ENCODE results near the gene TGFBR3. TPM values are rescaled to one million over a fixed set of nuclear protein-coding genes. Genes with fewer than 3 reads are reported as not detected.
A peak's percentile ranks its signal among the peaks of the same experiment; 100 is the strongest.

Gene TGFBR3
- total RNA-seq = 8.9 and 11.8 TPM in 2 replicates

GRCh38 chr1:91885716-91886506, at the start of gene TGFBR3:
TGFBR3 (minus strand) TSS chr1:91886151; CDS start chr1:91861531, 24,620 bp downstream.
- peaks cover 19% of the 10 kb centered on the region for H3K27me3 Mint-ChIP-seq (ENCODE audit: insufficient read depth)
- peak within 1 kb of the TSS; percentile 84 for H3K27ac Mint-ChIP-seq
- no peaks in the 10 kb centered on the region for H3K9me3 Mint-ChIP-seq
- H3K36me3 Mint-ChIP-seq (ENCODE audit: low read depth) = peaks cover 8% of the 10 kb centered on the region
- intact Hi-C loops (cut with micrococcal nuclease) = loop anchor here (1.0 to 5.0 kb wide), 4 partner anchors 9 to 385 kb away; partner anchors contain the start of gene CDC7
- DNase-seq (ENCODE audit: low spot score) = peak; percentile 56
- H3K4me3 Mint-ChIP-seq = peak within 1 kb of the TSS; percentile 98
- H3K4me1 Mint-ChIP-seq (ENCODE audit: low read depth) = peaks cover 28% of the 10 kb centered on the region

DNA sequence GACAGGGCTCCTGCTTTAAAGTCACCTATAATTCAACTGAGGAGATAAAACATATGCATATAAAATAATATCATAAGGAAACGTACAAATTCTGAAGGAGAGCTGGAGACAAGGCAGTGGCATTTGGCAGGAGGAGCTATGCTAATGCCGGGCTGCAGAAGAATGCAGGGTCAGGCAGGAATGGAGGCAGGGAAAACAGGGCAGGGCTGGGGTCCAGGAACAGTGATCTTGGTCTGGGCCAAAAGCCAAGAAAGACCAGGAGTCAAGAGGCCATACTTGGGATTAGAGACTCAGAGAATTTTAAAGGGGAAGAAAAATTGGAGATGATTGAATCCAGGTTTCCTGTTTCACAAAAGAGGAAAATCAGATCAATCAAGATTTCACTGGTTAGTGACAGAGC, 43.3 kb upstream of the TGFBR3 start:
- intact Hi-C loops (cut with micrococcal nuclease) = loop anchor here (5.0 kb wide), 1 partner anchor 52 kb away; no protein-coding TSS in a partner anchor
- H3K27ac Mint-ChIP-seq = no peak overlapping the region
- DNase-seq (ENCODE audit: low spot score) = no peak
- no peaks in the 10 kb centered on the region for H3K9me3 Mint-ChIP-seq
- no peak overlapping the region for H3K4me3 Mint-ChIP-seq
- H3K4me1 Mint-ChIP-seq (ENCODE audit: low read depth) = peaks cover 11% of the 10 kb centered on the region
- peaks cover 2% of the 10 kb centered on the region for H3K27me3 Mint-ChIP-seq (ENCODE audit: insufficient read depth)
- H3K36me3 Mint-ChIP-seq (ENCODE audit: low read depth) = peaks cover 1% of the 10 kb centered on the region

GRCh38 chr1:91928026-91928425, 42.1 kb upstream of the TGFBR3 start:
- DNase-seq (ENCODE audit: low spot score) = no peak
- Mint-ChIP-seq H3K27ac (no peak overlapping the region), H3K36me3 (ENCODE audit: low read depth) (peaks cover 1% of the 10 kb centered on the region), H3K9me3 (no peaks in the 10 kb centered on the region), H3K4me3 (no peak overlapping the region), H3K4me1 (ENCODE audit: low read depth) (peaks cover 19% of the 10 kb centered on the region), H3K27me3 (ENCODE audit: insufficient read depth) (peaks cover 4% of the 10 kb centered on the region)
- intact Hi-C loops (cut with micrococcal nuclease) = loop anchor here (5.0 kb wide), 1 partner anchor 51 kb away; no protein-coding TSS in a partner anchor

GRCh38 chr1:91925644-91926435, 39.9 kb upstream of the TGFBR3 start:
- intact Hi-C loops (cut with micrococcal nuclease) = loop anchor here (2.0 to 5.0 kb wide), 2 partner anchors 49 to 121 kb away; no protein-coding TSS in a partner anchor
- H3K9me3 Mint-ChIP-seq = no peaks in the 10 kb centered on the region
- H3K4me1 Mint-ChIP-seq (ENCODE audit: low read depth) = peaks cover 19% of the 10 kb centered on the region
- peaks cover 9% of the 10 kb centered on the region for H3K27me3 Mint-ChIP-seq (ENCODE audit: insufficient read depth)
- no peak overlapping the region for H3K4me3 Mint-ChIP-seq
- no peak overlapping the region for H3K27ac Mint-ChIP-seq
- DNase-seq (ENCODE audit: low spot score) = no peak
- H3K36me3 Mint-ChIP-seq (ENCODE audit: low read depth) = peaks cover 1% of the 10 kb centered on the region

GRCh38 chr1:91924146-91924545, 38.2 kb upstream of the TGFBR3 start:
- DNase-seq (ENCODE audit: low spot score) = no peak
- intact Hi-C loops (cut with micrococcal nuclease) = no loop called here
- Mint-ChIP-seq H3K36me3 (ENCODE audit: low read depth) (peaks cover 1% of the 10 kb centered on the region), H3K27me3 (ENCODE audit: insufficient read depth) (peaks cover 11% of the 10 kb centered on the region), H3K4me1 (ENCODE audit: low read depth) (peaks cover 19% of the 10 kb centered on the region), H3K9me3 (no peaks in the 10 kb centered on the region), H3K27ac (peak overlapping the region; percentile 3), H3K4me3 (no peak overlapping the region)

GRCh38 chr1:91919962-91920361, 34.0 kb upstream of the TGFBR3 start:
- intact Hi-C loops (cut with micrococcal nuclease) = no loop called here
- no peak for DNase-seq (ENCODE audit: low spot score)
- H3K9me3 Mint-ChIP-seq = no peaks in the 10 kb centered on the region
- H3K4me1 Mint-ChIP-seq (ENCODE audit: low read depth) = peaks cover 14% of the 10 kb centered on the region
- H3K4me3 Mint-ChIP-seq = no peak overlapping the region
- H3K27me3 Mint-ChIP-seq (ENCODE audit: insufficient read depth) = peaks cover 9% of the 10 kb centered on the region
- no peak overlapping the region for H3K27ac Mint-ChIP-seq
- no peaks in the 10 kb centered on the region for H3K36me3 Mint-ChIP-seq (ENCODE audit: low read depth)

- Mint-ChIP-seq H3K4me3 (no peak overlapping the region), H3K9me3 (no peaks in the 10 kb centered on the region), H3K4me1 (ENCODE audit: low read depth) (no peaks in the 10 kb centered on the region), H3K36me3 (ENCODE audit: low read depth) (no peaks in the 10 kb centered on the region), H3K27ac (no peak overlapping the region), H3K27me3 (ENCODE audit: insufficient read depth) (peaks cover 12% of the 10 kb centered on the region)
- DNase-seq (ENCODE audit: low spot score) = no peak
- intact Hi-C loops (cut with micrococcal nuclease) = no loop called here
These were observed 31.0 kb upstream of the TGFBR3 start for GRCh38 chr1:91916811-91917460.

GRCh38 chr1:91916046-91916445, 30.1 kb upstream of the TGFBR3 start:
- no peak for DNase-seq (ENCODE audit: low spot score)
- Mint-ChIP-seq H3K27ac (no peak overlapping the region), H3K36me3 (ENCODE audit: low read depth) (no peaks in the 10 kb centered on the region), H3K9me3 (no peaks in the 10 kb centered on the region), H3K4me1 (ENCODE audit: low read depth) (no peaks in the 10 kb centered on the region), H3K4me3 (no peak overlapping the region), H3K27me3 (ENCODE audit: insufficient read depth) (peaks cover 15% of the 10 kb centered on the region)
- intact Hi-C loops (cut with micrococcal nuclease) = no loop called here

GRCh38 chr1:91913018-91913417, 27.1 kb upstream of the TGFBR3 start:
- intact Hi-C loops (cut with micrococcal nuclease) = no loop called here
- Mint-ChIP-seq H3K27me3 (ENCODE audit: insufficient read depth) (peaks cover 20% of the 10 kb centered on the region), H3K4me1 (ENCODE audit: low read depth) (no peaks in the 10 kb centered on the region)

GRCh38 chr1:91912266-91912665, 26.3 kb upstream of the TGFBR3 start:
- Mint-ChIP-seq H3K27ac (no peak overlapping the region), H3K9me3 (no peaks in the 10 kb centered on the region), H3K36me3 (ENCODE audit: low read depth) (no peaks in the 10 kb centered on the region), H3K4me3 (no peak overlapping the region), H3K4me1 (ENCODE audit: low read depth) (no peaks in the 10 kb centered on the region), H3K27me3 (ENCODE audit: insufficient read depth) (peaks cover 20% of the 10 kb centered on the region)
- DNase-seq (ENCODE audit: low spot score) = no peak
- intact Hi-C loops (cut with micrococcal nuclease) = no loop called here

More at GRCh38 chr1:91913018-91913417, 27.1 kb upstream of the TGFBR3 start:
- Mint-ChIP-seq H3K27ac (no peak overlapping the region), H3K4me3 (no peak overlapping the region), H3K36me3 (ENCODE audit: low read depth) (no peaks in the 10 kb centered on the region), H3K9me3 (no peaks in the 10 kb centered on the region)
- DNase-seq (ENCODE audit: low spot score) = no peak

DNA sequence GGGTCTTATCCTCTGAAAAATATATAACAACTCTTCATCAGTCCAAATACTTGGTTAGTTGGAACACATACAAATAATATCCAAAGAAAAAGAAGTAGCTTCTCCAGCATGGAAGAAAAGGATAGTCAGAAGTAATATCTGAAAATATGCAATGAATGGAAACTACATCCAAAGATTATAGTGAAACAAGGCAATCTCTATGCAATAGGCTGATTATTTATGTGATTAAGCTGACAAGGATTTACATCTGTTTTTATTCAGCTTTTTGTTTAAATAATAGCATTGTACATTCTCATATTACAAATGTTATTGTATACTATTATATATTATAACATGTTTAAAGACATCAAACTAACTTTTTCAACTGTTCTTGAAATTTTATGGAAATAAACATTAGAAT, 15.3 kb upstream of the TGFBR3 start:
- Mint-ChIP-seq H3K4me3 (no peak overlapping the region), H3K4me1 (ENCODE audit: low read depth) (peaks cover 3% of the 10 kb centered on the region), H3K36me3 (ENCODE audit: low read depth) (no peaks in the 10 kb centered on the region), H3K9me3 (no peaks in the 10 kb centered on the region), H3K27me3 (ENCODE audit: insufficient read depth) (peaks cover 18% of the 10 kb centered on the region), H3K27ac (no peak overlapping the region)
- DNase-seq (ENCODE audit: low spot score) = no peak
- intact Hi-C loops (cut with micrococcal nuclease) = no loop called here

DNA sequence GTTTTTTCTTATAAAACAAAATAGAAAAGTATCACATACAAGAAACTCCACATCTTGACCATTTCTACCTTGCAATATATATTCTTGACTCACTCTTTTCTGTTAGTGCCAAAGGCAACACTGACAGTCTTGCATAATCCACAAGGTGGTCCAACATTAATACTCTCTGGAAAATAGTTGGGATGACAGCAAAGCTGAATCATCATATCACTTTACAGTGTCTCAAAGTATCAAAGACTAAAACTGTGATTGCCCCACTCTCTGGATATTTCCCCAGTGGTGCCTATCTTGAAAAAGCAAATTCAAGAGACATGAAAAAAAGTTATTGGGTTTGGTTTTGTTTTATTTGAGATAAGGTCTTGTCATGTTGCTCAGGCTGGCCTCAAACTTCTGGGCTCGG, 14.6 kb upstream of the TGFBR3 start:
- no peak for DNase-seq (ENCODE audit: low spot score)
- Mint-ChIP-seq H3K9me3 (no peaks in the 10 kb centered on the region), H3K36me3 (ENCODE audit: low read depth) (peaks cover 3% of the 10 kb centered on the region), H3K27ac (no peak overlapping the region), H3K4me3 (no peak overlapping the region), H3K27me3 (ENCODE audit: insufficient read depth) (peaks cover 21% of the 10 kb centered on the region), H3K4me1 (ENCODE audit: low read depth) (peaks cover 10% of the 10 kb centered on the region)
- intact Hi-C loops (cut with micrococcal nuclease) = no loop called here

All from activated T-helper 1 cell treated with anti-CD3 and anti-CD28 coated beads, Interleukin-12 subunit alpha, Interleukin-12 subunit beta, Interleukin-2, Interleukin-4 antibody, amounts not matched to agents 30 ng/mL and 10 ng/mL and 1 ng/mL, durations not matched to agents 14 hours and 24 hours and 36 hours (primary cell).